Stimulated activated naive CD8-positive, alpha-beta T cell treated with anti-CD3 and anti-CD28 coated beads, Interleukin-15, Interleukin-2, amounts not matched to agents 100 ng/mL and 50 ng/mL, for 24 hours (primary cell): Measurements from ENCODE around the gene C2orf69.

Source experiments
- H3K27ac Mint-ChIP-seq: one replicate; pipeline ENCODE4 v1.8.0; 2021; ENCODE audit warnings: mild to moderate bottlenecking, mixed read lengths
- H3K27me3 Mint-ChIP-seq: one replicate; pipeline ENCODE4 v1.8.0; 2021; ENCODE audit warnings: mixed read lengths
- H3K36me3 Mint-ChIP-seq: one replicate; pipeline ENCODE4 v1.8.0; 2021; ENCODE audit warnings: low read depth, mixed read lengths
- H3K4me1 Mint-ChIP-seq: one replicate; pipeline ENCODE4 v1.8.0; 2021; ENCODE audit warnings: low read depth, mixed read lengths
- H3K4me3 Mint-ChIP-seq: one replicate; pipeline ENCODE4 v1.8.0; 2021; ENCODE audit warnings: mild to moderate bottlenecking, mixed read lengths
- H3K9me3 Mint-ChIP-seq: one replicate; pipeline ENCODE4 v1.8.0; 2021; ENCODE audit warnings: mixed read lengths

Gene C2orf69, protein sequence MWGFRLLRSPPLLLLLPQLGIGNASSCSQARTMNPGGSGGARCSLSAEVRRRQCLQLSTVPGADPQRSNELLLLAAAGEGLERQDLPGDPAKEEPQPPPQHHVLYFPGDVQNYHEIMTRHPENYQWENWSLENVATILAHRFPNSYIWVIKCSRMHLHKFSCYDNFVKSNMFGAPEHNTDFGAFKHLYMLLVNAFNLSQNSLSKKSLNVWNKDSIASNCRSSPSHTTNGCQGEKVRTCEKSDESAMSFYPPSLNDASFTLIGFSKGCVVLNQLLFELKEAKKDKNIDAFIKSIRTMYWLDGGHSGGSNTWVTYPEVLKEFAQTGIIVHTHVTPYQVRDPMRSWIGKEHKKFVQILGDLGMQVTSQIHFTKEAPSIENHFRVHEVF

DNA sequence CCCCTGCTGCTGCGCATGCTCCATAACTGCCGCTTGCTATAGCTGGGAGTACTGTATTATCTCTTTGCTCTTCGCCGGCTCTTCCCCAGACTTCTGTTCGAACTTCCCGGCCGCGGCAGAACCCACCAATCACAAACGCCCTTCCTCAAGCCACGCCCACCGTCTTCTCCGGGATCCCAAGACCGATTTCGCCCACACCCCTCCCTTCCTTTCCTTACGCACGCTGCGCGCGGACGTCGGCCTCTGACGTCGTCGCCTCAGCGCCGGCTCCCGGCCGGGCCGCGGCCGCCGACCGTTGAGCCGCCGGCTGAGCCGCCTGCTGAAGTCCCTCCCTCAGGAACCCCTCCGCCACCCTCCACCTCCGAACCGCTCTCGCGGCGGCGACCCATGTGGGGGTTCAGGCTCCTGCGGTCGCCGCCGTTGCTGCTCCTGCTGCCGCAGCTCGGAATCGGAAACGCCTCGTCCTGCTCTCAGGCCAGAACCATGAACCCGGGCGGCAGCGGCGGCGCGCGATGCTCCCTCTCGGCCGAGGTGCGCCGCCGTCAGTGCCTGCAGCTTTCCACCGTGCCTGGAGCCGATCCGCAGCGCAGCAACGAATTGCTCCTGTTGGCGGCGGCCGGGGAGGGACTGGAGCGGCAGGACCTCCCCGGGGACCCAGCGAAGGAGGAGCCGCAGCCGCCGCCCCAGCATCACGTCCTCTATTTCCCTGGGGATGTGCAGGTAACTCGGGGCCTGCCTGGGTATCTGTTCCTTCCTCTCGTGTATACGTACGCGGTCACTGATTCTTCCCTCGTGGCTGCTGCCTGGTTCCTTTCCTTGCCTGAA, at the start of gene C2orf69:
Gene C2orf69 (plus strand): TSS at position 242 of the 825 bp plus-strand sequence. CDS start 146 bp downstream, at position 388.
- no peaks in the 10 kb centered on the region for H3K9me3 Mint-ChIP-seq
- H3K27me3 Mint-ChIP-seq, result no peaks in the 10 kb centered on the region
- H3K27ac Mint-ChIP-seq, result peak within 1 kb of the TSS; percentile 97
- H3K36me3 Mint-ChIP-seq, result peaks cover 27% of the 10 kb centered on the region
- peak within 1 kb of the TSS; percentile 99 for H3K4me3 Mint-ChIP-seq
- peaks cover 40% of the 10 kb centered on the region for H3K4me1 Mint-ChIP-seq

DNA sequence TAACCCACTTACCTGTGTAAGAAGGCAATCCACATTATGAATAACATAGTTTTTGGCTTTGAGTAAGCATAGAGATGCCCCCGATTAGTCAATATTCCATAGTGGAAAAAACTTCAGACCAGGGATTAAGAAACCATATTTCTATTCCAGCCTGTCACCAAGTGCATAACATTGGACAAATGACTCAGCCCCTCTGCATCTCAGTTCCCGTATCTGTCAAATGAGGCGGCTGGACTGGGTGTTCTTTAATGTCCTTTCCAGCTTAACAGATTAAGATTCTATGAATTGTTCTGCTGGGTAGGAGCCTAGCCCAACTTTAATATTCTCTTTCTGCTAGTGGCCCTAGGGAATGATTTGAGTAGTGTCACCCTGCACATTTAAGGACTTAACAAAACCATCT, 48.3 kb upstream of the C2orf69 start:
- Mint-ChIP-seq H3K4me1 (no peaks in the 10 kb centered on the region), H3K27me3 (peaks cover 39% of the 10 kb centered on the region), H3K4me3 (no peak overlapping the region), H3K36me3 (no peaks in the 10 kb centered on the region), H3K9me3 (no peaks in the 10 kb centered on the region), H3K27ac (no peak overlapping the region)

DNA sequence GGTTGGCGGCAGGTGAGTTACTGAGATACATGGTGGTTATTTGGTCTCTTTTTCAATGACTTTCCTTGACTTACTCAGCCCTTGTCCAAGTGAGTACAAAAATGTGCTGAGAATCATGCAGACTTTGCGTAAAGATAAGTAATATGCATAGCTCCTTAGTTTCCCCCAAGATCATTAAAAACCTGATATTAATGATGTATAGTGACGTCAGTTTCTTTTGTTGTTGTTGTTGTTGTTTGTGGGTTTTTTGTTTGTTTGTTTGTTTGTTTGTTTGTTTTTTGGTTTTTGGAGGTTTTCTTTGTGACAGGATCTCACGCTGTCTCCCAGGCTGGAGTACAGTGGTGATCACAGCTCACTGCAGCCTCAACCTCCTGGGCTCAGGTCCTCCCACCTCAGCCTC, 45.2 kb upstream of the C2orf69 start:
- peaks cover 40% of the 10 kb centered on the region for H3K27me3 Mint-ChIP-seq
- no peak overlapping the region for H3K4me3 Mint-ChIP-seq
- H3K27ac Mint-ChIP-seq, result no peak overlapping the region
- no peaks in the 10 kb centered on the region for H3K4me1 Mint-ChIP-seq
- H3K9me3 Mint-ChIP-seq, result no peaks in the 10 kb centered on the region
- H3K36me3 Mint-ChIP-seq, result no peaks in the 10 kb centered on the region

DNA sequence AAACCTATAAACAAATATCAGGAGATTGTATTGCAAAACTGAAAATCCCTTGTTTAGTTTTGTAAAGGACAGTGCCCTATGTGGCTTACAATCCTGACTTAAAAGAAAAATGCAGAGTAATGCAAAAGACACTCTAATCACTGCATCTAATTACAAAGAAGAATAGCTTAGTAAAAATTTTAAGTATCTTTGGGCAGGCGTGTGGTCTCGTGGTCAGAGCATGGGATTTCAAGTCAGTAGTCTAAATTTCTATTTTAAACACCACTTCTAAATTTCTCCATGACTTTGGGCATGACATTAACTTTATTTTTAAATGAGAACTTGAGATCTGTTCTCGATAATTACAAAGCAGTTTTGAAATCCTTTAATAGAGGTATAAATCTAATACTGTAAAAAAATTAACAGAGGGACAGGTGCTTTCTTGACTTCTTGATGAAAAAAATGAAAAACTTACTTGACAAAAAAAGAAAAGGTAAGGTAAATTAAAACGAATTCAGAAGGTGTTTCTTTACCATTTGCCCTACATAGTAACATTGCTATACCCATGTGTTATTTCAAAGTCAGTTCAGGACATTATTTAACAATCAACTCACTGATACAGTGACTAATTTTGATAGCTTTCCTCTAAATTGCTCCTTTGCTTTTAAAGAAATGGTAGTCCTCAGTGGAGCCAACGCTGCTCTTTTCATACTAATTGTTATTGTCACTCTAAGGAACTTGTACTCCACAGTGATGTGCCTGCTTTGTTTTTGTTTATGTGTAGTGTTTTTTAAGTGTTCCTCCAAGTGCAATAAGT, 42.5 kb upstream of the C2orf69 start:
- no peak overlapping the region for H3K27ac Mint-ChIP-seq
- H3K9me3 Mint-ChIP-seq, result no peaks in the 10 kb centered on the region
- no peaks in the 10 kb centered on the region for H3K36me3 Mint-ChIP-seq
- peaks cover 26% of the 10 kb centered on the region for H3K27me3 Mint-ChIP-seq
- H3K4me3 Mint-ChIP-seq, result no peak overlapping the region
- H3K4me1 Mint-ChIP-seq, result no peaks in the 10 kb centered on the region

DNA sequence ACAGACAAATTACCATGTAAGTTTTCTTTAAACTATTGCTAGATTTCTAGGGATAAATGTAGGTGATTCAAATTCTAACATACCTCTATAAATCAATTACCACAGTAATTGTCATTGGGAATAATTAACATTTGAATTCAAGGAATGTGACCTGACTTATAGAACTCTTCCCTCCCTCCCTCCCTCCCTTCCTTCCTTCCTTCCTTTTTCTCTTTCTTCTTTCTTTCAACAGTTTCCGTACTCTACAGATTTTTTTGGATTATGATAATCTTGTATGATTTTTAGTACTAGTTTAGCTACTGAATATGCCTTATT, 41.9 kb upstream of the C2orf69 start:
- Mint-ChIP-seq H3K27ac (no peak overlapping the region), H3K4me3 (no peak overlapping the region), H3K36me3 (no peaks in the 10 kb centered on the region), H3K27me3 (peaks cover 27% of the 10 kb centered on the region), H3K9me3 (peaks cover 5% of the 10 kb centered on the region), H3K4me1 (no peaks in the 10 kb centered on the region)

DNA sequence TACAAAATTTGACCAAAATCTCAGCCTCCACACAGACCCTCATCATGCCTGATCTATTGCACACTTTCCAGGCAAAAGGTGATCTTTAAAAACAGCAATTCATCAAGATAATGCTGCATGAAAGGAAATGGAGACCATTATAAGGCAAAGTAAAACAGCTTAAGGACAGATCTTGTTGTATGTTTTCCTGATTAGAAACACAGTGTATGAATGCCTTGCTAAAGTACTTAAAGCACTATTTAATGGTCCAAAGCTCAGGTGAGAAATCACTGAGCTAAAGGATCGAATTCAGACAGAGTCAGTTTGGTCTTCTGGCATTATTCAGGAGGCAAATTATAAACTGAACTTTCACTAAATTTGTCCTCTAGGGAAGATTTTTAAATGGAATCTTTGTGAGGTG, 41.4 kb upstream of the C2orf69 start:
- Mint-ChIP-seq H3K4me3 (no peak overlapping the region), H3K27ac (no peak overlapping the region), H3K27me3 (peaks cover 31% of the 10 kb centered on the region), H3K9me3 (peaks cover 10% of the 10 kb centered on the region), H3K4me1 (no peaks in the 10 kb centered on the region), H3K36me3 (no peaks in the 10 kb centered on the region)

DNA sequence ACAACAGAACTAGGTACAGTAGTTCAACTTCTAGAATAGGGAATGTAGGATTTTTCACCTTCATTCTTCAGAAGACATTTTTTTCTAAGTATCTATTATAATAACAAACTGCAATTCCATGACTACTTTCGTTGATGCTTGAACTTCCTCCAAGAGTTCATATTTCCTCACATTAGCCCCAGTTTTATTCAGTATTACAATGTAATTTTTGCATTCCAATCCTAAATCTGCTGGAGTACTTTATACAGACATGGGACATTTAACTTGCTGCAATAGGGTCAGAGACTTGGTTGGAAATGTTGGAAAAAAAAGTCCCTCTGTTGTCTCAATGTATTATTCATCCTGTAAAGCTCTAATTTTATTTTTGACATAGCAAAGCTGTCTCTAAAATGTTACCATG, 40.5 kb upstream of the C2orf69 start:
- Mint-ChIP-seq H3K27me3 (peaks cover 35% of the 10 kb centered on the region), H3K4me3 (no peak overlapping the region), H3K27ac (no peak overlapping the region), H3K36me3 (no peaks in the 10 kb centered on the region), H3K4me1 (no peaks in the 10 kb centered on the region), H3K9me3 (peaks cover 16% of the 10 kb centered on the region)

DNA sequence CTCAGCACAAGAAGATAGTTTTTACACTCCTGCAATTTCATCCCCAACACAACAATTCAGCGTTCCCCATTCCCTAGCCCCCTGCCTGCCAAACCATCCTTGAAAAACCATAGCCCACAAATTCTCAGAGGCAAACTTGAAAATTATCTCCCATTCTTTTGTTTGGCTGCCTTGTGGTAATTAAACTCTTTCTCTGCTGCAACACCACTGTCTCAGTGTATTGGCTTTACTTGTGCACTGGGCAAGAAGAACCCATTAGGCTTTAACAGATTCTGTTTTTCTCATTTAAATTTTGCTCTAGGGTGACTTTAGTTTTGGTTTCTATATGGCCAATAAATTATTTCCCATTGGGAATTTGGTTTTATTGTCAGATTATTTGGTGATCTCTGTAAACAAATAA, 36.9 kb upstream of the C2orf69 start:
- Mint-ChIP-seq H3K4me1 (no peaks in the 10 kb centered on the region), H3K9me3 (peaks cover 16% of the 10 kb centered on the region), H3K27me3 (peaks cover 25% of the 10 kb centered on the region), H3K4me3 (no peak overlapping the region), H3K36me3 (no peaks in the 10 kb centered on the region), H3K27ac (no peak overlapping the region)

DNA sequence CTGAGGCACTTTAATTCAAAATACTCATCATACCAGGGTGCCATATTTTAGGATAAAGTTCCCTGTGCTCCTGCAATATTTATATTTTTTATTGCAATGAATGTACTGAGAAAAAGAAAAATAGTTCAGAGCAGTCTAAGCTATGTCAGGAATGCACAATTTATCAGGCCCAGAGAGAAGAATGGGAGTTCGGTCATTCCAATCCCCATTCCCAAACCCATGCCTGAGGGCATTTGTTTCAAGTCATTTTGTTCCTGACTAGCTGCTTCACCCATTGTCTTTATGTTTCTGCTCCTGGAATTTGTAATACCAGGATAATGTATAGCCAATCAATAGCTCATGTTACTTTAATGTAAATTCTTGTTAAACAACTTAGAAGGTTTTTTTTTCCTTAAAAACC, 35.7 kb upstream of the C2orf69 start:
- Mint-ChIP-seq H3K4me3 (no peak overlapping the region), H3K36me3 (no peaks in the 10 kb centered on the region), H3K27ac (no peak overlapping the region), H3K4me1 (no peaks in the 10 kb centered on the region), H3K9me3 (peaks cover 16% of the 10 kb centered on the region), H3K27me3 (peaks cover 19% of the 10 kb centered on the region)

DNA sequence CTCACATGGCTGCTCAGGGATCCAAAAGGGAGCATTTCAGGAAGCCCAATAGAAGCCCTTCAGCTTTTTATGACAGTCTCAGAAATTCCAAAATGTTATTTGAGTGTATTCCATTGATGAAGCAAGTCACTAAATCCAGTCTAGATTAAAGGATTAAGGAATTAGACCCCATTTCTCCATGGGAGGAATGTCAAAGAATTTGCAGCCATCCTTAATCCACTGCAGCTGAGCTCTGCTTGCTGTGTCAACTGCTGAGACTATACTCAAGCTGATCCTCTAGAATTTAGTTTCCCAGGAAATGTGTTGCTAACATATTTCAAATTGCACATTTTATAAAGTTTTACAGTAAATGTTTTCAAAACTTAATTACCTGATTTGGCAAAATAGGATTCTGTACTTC, 28.4 kb upstream of the C2orf69 start:
- Mint-ChIP-seq H3K27ac (no peak overlapping the region), H3K9me3 (peaks cover 9% of the 10 kb centered on the region), H3K36me3 (no peaks in the 10 kb centered on the region)

DNA sequence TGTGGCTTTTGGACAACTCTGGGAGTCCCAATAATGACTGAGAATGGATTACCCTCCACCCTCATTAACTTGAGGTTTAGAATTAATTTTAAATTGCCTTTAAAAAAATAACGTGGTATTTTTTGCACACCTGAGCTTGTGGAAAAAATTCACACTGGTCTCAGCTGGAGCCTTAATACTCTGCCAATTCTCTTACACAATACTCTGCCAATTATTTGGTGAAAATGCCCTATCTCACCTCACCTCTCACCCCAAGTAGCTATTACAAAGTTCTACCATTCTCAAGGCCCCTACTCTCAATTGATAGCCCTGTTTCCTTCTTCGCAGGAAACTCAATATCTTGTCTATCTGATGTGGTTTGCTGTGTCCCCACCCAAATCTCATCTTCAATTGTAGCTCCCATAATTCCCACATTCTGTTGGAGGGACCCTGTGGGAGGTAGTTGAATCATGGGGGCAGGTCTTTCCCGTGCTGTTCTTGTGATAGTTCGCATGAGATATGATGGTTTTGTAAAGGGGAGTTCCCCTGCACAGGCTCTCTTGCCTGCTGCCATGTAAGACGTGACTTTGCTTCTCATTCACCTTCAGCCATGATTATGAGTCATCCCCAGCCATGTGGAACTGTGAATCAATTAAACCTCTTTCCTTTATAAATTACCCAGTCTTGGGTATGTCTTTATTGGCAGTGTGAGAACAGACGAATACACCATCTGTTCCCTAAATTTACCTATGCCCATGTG, 27.4 kb upstream of the C2orf69 start:
- Mint-ChIP-seq H3K27ac (no peak overlapping the region), H3K4me1 (no peaks in the 10 kb centered on the region), H3K27me3 (peaks cover 18% of the 10 kb centered on the region), H3K36me3 (no peaks in the 10 kb centered on the region), H3K9me3 (peaks cover 9% of the 10 kb centered on the region), H3K4me3 (no peak overlapping the region)

More for the DNA sequence above, 28.4 kb upstream of the C2orf69 start:
- Mint-ChIP-seq H3K4me3 (no peak overlapping the region), H3K27me3 (peaks cover 18% of the 10 kb centered on the region), H3K4me1 (no peaks in the 10 kb centered on the region)

DNA sequence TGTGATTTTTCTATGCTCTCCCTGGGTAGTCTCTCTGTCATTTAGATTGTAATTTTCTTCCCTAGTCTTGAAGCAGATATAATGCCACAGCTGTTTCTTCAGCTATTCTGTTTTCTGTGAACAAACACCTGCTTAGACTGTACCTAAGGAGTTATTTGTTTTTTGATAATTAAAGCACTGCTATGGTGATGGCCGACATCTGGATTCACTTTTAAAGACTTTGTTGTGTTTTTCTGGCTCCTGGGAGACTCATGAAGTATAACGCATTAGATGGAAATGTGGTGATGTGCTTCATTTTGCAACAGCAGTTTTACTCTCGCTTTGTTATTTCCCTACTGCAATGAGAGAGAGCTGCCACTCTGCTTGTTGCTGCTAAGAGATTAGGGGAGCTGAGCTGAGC, 15.7 kb upstream of the C2orf69 start:
- Mint-ChIP-seq H3K27me3 (no peaks in the 10 kb centered on the region), H3K36me3 (no peaks in the 10 kb centered on the region), H3K4me1 (no peaks in the 10 kb centered on the region), H3K4me3 (no peak overlapping the region), H3K9me3 (no peaks in the 10 kb centered on the region), H3K27ac (no peak overlapping the region)

DNA sequence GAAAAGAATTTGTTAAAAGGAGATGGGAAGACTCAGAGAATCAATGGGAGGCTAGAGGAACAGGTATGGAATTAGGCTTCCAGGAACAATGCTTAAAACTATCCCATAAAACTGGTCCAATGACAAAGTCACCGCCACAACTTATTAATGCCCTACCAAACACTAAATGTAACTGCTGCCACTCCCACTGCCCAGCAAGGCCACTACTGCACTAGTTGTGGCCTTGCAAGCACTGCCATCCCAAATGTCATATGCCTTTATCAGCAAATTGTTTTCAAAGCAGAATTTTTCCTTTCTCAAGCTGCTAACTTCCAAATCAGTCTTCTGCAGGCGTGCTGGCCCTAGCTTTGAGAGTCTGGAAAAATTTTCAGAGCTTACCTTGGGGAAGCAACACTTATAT, 14.5 kb upstream of the C2orf69 start:
- no peaks in the 10 kb centered on the region for H3K9me3 Mint-ChIP-seq
- no peak overlapping the region for H3K4me3 Mint-ChIP-seq
- H3K36me3 Mint-ChIP-seq, result no peaks in the 10 kb centered on the region
- H3K27me3 Mint-ChIP-seq, result no peaks in the 10 kb centered on the region
- no peak overlapping the region for H3K27ac Mint-ChIP-seq
- no peaks in the 10 kb centered on the region for H3K4me1 Mint-ChIP-seq

DNA sequence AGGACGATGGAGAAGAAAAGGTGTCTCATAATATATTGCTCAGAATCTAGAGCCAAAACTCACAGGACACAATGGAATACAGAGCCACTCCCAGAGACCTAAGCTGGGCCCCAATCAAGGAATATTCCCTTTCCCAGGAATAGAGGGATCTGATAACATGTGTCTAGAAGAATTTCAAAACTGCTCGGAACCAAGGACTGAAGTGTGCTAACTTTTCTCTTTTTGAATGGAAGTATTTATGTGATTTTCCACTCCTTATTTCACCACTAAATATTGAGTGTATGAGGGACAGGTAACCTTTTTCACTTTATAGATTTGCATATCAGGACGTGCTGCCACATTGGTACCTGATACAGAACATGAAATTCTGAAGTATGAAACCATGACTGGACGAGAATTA, 9.2 kb upstream of the C2orf69 start:
- Mint-ChIP-seq H3K4me1 (no peaks in the 10 kb centered on the region), H3K27me3 (peaks cover 10% of the 10 kb centered on the region), H3K9me3 (no peaks in the 10 kb centered on the region)

More for the DNA sequence above, 9.2 kb upstream of the C2orf69 start:
- Mint-ChIP-seq H3K4me3 (no peak overlapping the region), H3K27ac (no peak overlapping the region), H3K36me3 (no peaks in the 10 kb centered on the region)
